GM19043 (cell line): ENCODE measurements around the gene CRTAC1.

Experiments used
- ATAC-seq: cut with Tn5 transposase; IDR thresholded peaks from one replicate; pipeline ENCODE4 v1.9.1; 2021; ENCODE audit warnings: low read depth; ENCODE audit not compliant: unreplicated experiment

Gene CRTAC1, protein sequence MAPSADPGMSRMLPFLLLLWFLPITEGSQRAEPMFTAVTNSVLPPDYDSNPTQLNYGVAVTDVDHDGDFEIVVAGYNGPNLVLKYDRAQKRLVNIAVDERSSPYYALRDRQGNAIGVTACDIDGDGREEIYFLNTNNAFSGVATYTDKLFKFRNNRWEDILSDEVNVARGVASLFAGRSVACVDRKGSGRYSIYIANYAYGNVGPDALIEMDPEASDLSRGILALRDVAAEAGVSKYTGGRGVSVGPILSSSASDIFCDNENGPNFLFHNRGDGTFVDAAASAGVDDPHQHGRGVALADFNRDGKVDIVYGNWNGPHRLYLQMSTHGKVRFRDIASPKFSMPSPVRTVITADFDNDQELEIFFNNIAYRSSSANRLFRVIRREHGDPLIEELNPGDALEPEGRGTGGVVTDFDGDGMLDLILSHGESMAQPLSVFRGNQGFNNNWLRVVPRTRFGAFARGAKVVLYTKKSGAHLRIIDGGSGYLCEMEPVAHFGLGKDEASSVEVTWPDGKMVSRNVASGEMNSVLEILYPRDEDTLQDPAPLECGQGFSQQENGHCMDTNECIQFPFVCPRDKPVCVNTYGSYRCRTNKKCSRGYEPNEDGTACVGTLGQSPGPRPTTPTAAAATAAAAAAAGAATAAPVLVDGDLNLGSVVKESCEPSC

DNA sequence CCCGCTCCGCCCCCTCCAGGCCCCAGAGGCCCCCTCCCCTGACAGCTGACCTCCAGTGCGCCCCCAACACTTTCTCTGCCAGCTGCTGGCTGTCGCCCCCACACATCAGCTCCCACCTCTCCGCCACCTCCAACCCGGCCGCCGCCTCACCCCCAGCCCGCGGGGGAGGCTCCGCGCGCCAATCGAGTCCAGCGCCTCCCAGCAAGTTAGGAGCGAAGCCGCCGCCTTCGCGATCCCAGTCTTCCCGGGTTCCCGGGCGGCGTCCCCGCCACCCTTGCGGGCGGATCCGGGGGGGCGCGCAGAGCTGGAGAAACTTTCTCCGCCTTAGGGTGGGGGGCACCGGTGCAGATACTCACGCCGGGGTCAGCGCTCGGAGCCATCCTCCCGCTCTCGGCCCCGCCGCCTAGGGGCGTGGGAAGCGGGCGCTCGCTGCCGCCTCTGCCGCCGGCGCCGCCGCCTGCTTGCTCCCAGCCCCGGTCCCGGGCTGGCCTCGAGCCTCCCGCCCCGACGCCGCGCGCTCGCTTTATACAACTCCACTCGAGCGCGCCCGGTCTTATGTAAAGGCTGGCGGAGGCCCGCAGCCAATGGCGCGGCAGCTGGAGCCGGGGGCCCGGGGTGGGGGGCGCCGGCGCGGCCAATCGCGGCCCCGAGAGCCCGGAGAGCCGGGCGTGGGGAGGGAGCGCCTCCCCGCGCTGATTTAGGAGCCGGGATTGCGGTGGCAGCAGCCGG is at the start of gene CRTAC1:
Gene CRTAC1, minus strand, starts transcription at position 529 of the 729 bp plus-strand sequence. Its CDS starts 149 bp downstream, at position 380.
- ATAC-seq, result no peak

GRCh38 chr10:98078774-98079173 is 48.4 kb upstream of the CRTAC1 start:
- ATAC-seq, result no peak

DNA sequence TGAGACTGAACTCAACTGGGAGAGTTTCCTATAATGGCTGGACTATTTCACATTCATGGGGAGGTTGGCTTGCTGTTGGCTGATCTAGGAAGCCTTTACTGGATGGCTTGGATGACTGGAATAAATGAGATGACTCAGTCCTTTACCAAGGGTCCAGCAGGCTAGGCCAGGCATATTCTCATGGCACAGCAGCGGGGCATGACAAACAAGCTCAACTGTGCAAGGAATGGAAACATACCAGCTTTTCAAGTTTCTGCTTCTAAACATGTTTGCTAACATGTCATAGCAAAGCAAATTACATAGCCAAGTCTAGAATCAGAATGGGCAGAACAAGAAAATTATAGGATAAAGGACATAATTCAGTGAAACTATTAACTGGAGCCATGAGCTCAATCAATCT is 46.8 kb upstream of the CRTAC1 start:
- no peak for ATAC-seq

DNA sequence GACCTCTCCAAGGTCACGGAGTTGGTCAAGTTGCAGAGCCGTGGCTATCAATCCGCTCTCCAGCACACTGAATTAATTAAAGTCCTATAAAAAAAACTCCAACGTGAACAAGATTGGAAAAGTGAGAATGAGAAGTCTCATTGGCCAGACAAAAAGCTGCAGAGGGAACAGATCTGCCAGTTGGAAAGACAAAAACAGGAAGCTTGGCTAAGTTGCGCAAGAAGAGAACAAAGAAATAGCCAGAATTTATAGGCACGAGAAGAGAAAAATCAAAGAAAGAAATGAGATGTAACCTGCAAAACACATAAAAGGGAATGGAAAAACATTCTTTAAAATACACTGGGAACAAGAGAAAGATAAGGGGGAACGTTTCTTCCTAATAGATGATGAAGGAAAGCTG is 45.7 kb upstream of the CRTAC1 start:
- ATAC-seq, result no peak

DNA sequence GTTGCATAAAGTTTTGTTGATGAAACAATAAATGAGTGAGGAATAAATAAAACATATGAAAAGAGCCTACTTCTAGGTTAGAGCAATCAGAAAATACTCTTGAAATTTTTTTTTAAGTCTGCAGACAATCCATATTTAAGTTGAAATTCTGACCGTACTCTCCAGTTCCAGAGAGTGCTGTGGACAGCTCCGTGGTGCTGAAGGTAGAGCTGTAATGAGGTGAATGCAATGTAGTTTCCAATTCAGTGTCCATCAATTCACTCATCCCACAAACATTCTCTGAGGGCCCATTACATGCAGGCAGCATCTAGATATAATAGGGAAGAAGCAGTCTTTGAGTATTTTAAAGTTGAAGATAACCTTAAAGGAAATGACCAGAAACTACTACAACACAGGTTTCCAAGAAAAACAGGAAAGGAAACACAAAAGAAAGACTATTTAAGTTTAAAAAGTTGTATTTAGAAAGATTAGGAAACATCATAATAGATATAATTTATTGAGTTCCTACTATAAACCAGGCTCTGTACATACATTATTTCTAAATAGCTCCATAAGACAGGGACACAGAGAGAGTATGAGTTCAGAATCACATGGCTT is 44.0 kb upstream of the CRTAC1 start:
- ATAC-seq, result no peak

DNA sequence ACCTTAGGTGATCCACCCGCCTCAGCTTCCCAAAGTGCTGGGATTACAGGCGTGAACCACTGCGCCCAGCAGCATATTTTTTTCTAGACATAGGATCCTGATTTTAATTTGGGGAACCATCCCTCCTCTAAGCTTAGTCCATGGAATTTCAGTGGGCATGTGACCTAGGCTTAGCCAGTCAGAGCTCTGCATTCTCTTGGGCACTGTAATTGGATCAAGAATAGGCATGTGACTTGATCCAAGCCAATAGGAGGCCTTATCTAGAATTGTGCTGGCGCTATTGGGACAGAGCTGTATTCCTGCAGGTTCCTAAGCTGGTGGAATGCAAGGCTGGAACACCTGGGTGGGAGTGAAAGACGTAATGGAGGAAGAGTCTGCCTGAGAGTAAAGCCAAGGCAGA is 36.7 kb upstream of the CRTAC1 start:
- ATAC-seq, result no peak

DNA sequence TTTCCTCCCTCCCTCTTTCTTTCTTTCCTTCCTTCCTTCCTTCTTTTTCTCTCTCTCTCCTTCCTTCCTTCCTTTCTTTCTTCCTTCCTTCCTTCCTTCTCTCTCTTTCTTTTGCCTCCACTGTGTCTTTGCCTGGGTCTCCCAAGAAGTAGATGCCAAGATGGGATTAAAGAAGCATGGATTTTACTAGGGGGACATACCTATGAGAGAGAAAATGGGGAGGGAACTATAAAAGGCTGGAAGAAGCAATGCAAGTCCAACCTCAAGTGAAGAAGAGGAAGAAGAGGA is 33.3 kb upstream of the CRTAC1 start:
- no peak for ATAC-seq

DNA sequence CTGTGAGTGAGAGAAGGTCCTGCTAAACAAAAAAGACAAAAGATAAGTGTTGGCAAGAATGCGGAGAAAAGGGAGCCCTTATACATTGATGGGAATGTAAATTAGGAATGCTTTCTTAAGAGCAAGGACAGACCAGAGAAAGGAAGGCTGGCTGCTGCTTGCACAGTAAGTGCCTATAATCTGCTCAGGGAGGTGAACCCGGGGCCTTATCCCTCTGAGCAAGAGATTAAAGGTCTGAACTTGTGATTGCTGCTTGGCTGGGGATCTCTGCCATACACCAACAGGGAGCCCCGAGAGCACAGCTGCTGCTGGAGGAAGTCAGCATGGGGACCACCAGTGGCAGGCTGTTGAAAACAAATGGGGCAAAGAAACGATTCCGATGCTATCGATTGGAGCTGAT is 32.0 kb upstream of the CRTAC1 start:
- no peak for ATAC-seq

GRCh38 chr10:98060079-98060478 is 29.7 kb upstream of the CRTAC1 start:
- ATAC-seq, result no peak

GRCh38 chr10:98058295-98058694 is 27.9 kb upstream of the CRTAC1 start:
- ATAC-seq, result no peak

DNA sequence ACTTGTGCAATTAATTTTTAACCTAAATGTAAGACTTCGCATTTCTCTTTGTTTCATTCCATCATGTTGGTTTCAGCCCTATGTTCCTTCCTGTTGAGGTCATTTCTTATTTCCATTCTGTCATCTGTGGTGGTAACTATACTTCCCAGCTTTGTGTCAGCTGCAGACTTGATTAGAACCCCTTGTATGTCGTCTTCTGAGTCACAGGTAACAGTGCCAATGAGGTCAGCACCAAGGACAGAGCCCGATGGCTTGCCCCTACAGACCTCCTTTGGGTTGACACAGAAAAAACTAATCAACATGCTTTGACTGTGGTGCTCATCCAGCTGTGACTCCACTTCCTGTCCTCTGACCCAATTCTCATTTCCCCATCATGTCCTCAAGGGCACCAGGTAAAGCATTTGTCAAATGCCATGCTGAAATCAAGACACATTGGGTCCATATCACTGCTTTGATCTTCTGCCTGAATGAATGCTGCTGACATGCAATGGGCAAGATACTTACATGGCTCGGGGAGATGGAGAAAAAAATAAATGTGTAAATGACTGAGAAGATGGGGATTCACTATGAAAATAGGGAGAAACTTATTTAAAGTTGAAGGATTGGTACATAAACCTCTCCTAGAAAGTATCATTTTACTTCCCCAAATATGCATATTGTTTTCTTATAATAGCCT is 25.6 kb upstream of the CRTAC1 start:
- ATAC-seq, result no peak

DNA sequence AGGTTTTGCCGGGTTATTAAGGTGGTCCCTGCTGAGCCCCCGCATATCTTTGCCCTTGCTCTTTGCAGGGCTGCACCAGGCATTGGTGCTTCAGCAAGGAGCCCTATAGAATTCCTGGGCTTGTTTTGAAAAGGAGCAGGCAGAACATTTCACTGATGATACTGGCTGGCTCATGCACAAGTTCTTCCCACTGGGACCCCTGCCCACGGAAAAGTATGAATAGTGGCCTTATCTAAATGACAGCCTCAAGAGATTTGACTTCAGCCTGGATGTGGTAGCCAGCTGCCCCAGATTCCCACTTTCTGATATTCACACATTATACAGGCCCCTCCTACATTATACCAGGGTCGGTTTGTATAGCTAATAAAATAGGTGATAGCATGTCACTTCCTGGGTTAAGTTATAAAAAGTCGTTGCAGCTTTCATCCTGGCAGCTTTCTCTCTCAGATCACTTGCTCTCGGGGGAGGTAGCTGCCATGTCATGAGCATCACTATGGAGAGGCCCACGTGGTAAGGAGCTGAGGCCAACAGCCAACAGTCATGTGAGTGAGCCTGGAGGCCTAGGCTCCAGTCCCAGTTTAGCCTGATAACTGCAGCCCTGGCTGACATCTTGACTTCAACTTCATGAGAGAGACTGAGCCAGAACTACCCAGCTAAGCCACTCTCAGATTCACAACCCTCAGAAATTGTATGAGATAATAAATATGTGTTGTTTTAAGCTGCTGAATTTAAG is 16.8 kb upstream of the CRTAC1 start:
- no peak for ATAC-seq

DNA sequence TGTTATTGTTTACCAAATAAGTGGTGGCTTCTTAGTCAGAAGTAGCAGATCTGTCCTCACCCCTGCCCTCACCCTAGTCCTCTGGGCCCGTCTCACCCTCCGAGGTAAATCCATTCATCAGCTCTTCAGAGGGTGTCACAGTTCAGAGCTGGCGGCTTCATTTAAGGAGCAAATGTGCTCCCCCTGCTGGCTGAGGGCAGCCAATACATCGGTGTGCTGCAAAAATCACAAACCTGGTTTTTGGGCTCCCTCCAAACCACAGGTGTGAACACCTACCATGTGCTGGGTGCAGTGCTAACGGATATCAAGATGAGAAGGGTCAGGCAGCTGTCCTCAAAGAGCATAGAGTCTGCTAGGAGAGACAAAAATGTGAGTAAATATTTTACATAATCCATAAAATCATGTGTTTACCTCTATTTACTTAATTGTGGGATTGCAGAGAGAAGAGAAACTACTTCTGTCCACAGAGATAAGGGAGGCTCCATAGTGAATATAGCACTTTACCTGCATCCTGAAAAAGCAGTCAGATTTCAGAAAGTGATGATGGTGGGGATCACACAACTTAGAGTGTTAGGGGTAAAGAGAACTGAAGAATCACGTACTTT is 15.5 kb upstream of the CRTAC1 start:
- no peak for ATAC-seq

DNA sequence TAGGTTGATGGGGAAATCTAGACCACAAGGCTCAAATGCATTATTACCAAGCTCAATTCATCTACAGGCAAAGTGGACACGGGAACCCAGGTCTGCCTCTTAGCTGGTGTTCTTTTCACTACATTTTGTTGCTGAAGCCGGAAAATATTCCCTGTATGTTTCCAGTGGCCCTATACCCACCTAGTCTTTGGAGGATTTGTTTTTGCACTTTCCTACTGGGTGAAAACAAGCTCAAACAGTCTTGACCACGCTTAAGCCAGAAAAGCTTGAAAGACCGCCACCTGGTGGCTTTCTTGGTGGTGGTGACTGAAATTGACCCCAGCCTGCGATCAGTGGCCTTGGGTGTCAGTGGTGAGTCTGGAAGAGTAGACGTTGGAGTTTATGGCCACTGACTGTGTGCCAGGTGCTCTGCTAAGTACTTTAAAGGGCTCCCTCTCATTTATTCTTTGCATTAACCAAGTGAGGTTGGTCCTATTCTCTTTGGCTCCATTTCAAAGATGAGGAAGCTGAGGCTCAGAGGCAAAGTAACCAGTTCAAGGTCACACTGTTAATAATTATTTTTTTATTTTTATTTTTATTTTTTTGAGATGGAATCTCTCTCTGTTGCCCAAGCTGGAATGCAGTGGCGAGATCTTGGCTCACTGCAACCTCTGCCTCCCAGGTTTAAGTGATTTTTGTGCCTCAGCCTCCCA is 11.1 kb upstream of the CRTAC1 start:
- ATAC-seq, result no peak

GRCh38 chr10:98039690-98040381 is 9.4 kb upstream of the CRTAC1 start:
- no peak for ATAC-seq

- ATAC-seq, result no peak
Measured at GRCh38 chr10:98038288-98038687, 7.9 kb upstream of the CRTAC1 start.

GRCh38 chr10:98035599-98035998 is 5.2 kb upstream of the CRTAC1 start:
- ATAC-seq, result no peak

- ATAC-seq, result no peak
Measured at GRCh38 chr10:98033515-98033914, 3.1 kb upstream of the CRTAC1 start.

- no peak for ATAC-seq
Measured at GRCh38 chr10:98031440-98031839, 1.0 kb upstream of the CRTAC1 start.
